HG02588 (cell line): ENCODE results near the gene CBX4.
"Not testable (repeated sequence)": the region's sequence is repeated elsewhere in the genome, so short reads cannot be mapped to it uniquely, and the experiment has no call there.

Experiments
- ATAC-seq: cut with Tn5 transposase; IDR thresholded peaks from one replicate; pipeline ENCODE4 v1.9.1; 2021; ENCODE audit warnings: mild to moderate bottlenecking, moderate library complexity; ENCODE audit not compliant: unreplicated experiment

Gene CBX4

DNA sequence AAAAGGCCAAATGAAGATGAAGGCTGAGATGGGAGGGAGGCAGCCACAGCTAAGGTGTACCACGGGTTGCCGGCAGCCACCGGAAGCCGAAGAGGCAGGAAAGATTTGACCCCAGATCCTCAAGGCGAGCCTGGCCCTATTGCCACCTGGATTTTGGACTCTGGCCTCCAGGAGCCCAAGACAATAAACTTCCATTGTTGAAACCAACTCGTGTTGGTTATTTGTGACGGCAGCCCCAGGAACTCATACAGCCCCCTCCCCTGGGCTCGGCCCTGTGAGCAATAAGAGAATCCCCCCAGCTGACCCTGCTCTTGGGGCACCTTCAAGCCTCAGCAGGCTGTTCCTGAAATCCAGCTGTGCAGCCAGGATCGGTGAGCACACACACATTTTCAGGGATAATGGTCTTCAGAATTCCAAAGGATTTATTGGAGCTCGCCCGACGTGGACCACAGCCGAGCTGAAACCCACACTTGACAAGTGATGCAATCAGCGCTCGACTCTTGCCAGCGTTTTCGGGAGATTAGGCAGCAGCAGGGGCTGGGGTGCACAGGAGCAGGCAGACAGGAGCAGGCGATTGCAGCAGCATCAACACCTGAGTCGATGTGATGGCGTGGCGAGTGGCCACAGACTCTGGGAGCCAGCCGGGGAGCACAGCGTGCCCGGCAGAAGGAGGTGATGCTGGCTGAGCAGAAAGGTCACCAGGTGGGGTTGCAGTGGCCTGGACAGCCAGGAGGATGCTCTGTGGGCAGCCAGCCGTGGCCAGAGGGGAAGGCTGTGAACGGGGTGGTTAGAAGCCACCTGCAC, 22.4 kb upstream of the CBX4 start:
- no peak for ATAC-seq

GRCh38 chr17:79859676-79860615, 20.7 kb upstream of the CBX4 start:
- ATAC-seq = no peak

DNA sequence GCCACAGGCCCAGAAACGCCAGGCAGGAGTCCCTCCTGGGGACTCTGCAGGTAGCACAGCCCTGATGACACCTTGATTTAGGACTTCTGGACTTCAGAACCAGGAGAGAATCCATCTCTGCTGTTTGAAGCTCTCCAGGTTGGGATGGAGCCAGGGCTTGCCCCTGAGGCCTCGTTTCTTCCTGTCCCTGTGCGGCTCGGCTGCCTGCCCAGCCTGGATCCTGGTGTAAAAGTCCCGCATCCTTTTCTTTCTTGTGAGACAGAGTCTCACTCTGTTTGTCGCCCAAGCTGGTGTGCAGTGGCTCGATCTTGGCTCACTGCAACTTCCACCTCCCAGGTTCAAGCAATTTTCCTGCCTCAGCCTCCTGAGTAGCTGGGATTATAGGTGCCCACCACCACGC, 17.9 kb upstream of the CBX4 start:
- no peak for ATAC-seq

DNA sequence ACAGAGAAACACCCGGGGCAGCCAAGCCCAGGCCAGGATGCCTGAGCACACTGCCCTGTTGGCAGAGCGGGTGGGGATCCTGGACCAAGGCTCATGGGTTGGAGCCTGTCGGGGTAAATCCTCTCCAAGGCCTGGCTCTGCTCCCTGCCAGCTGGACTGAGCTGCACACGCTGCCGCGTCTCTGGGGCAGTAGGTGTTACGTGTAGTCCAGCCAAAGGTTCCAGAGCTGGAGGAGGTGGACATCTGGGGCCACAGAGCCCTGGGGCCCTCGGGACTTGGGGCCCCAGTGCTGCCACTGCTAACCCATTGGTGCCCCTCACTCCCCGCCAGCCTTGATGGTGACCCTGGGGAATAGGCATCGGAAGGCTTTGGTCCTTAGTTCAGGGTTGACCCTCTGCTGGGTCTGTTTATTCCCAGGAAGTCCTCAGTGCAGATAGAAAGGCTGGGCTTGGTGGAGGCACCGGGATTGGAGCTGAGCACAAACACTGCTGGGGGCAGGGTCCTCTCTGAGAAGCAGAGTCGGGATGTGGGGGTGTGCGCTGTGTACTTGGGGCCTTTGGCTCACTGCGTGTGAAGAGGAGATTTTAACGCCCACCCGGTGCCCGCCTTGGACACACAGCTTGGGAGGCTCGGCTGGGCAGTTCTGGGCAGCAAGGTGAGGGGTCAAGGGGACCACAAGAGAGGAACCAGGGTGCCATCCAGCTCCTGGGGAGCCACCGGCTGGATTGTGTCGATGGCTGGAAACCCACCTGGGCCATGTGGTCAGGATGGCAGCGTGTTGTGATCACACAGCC, 16.3 kb upstream of the CBX4 start:
- no peak for ATAC-seq

- no peak for ATAC-seq
Observed at GRCh38 chr17:79854080-79855060, 15.1 kb upstream of the CBX4 start.

DNA sequence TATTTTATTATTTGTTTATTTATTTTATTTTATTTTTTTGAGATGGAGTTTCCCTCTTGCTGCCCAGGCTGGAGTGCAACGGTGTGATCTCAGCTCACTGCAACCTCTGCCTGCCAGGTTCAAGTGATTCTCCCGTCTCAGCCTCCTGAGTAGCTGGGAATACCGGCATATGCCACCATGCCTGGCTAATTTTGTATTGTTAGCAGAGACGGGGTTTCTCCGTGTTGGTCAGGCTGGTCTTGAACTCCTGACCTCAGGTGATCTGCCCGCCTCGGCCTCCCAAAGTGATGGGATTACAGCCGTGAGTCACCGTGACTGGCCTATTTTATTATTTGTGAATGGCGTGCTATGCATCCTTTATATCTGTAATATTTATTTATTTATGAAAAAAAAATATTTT, 13.9 kb upstream of the CBX4 start:
- not testable (repeated sequence) for ATAC-seq

DNA sequence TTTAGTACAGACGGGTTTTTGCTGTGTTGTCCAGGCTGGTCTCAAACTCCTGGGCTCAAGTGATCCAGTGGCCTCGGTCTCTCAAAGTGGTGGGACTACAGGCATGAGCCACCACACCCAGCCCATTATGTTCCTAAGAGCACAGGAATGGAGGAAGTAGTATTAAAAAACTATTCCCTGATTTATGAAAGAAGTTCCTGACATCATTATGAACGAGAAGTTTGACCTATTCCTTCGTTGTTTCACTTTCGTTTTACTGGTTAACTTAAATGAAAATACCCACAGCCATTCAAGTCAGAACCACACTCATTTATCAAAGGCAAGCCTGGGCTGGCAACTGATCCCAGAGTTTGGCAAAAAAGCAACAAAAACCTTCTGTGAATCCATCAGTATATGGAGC, 13.5 kb upstream of the CBX4 start:
- no peak for ATAC-seq

DNA sequence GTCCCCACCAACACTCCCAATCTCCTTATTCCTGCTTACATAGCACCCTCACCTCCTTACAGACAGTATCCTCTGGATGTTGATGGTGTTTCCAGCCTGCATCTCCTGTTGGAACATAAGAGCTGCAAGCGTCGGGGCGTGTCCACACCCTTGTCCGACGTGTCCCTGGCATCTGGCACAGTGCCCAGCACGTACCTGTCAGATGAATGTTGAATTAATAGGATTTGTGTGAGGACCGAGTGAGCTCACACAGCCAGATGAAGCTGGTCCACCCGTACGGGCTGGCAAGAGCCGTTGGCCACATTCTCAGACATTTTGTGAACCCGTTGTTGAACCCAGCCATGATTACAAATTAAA, 12.2 kb upstream of the CBX4 start:
- ATAC-seq = no peak

DNA sequence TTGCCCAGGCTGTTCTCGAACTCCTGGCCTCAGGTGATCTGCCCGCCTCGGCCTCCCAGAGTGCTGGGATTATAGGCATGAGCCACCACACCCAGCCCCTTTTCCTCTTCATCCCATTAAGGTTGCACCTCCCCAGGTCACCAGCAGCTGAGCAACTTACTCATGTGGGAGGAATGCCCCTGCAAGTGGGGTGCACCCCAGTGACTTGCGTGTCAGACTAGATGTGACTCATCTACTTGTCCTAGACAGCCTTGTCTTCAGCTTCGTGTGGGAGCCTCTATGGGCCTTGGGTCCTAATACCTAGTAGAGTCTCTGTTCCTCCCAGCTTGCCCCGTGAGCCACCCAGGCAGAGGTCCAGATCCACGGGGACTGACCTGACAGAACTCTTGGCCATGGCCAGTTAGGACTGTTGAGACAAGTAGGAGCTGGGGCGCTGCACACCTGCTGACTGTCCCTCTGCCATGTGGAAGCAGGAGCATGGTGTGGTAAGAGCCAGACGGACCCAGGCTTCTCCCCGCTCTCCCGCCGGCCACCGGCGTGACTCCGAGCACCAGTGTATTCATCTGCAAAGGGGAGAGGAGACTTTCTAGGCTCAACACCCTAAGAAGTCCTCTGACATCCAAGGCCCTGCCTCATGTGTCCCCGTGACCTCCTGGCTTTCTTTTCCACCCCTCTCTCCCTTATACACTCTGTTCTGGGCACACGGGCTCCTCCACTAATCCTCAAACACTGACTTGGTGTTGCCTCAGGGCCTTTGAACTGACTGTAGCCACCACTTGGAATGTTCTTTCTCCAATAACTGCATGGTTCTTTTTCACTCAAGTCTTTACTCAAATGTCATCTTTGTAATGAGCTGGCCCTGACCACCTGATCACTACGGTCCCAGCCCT, 11.6 kb upstream of the CBX4 start:
- ATAC-seq = no peak

DNA sequence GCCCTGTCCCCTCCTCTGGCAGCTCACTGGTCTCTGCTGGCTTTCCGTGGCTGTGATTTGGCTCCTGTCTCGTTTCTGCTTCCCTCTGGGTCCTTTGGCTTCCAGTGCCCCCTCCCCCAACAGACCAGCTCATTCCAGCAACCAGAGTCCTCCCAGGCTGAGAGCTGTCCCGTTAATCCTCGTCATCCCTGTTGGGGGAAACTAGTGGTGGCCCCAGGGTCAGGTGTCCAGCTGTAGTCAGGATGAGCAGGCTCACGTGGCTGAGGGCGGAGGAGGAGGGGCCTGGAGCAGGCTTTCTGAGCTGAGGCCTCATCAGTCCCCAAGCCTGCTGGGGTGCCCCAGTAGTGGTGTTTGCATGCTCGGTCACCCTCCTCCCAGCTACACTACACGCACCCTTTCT, 10.7 kb upstream of the CBX4 start:
- ATAC-seq = no peak

- no peak for ATAC-seq
Observed at GRCh38 chr17:79848370-79848766, 9.1 kb upstream of the CBX4 start.

DNA sequence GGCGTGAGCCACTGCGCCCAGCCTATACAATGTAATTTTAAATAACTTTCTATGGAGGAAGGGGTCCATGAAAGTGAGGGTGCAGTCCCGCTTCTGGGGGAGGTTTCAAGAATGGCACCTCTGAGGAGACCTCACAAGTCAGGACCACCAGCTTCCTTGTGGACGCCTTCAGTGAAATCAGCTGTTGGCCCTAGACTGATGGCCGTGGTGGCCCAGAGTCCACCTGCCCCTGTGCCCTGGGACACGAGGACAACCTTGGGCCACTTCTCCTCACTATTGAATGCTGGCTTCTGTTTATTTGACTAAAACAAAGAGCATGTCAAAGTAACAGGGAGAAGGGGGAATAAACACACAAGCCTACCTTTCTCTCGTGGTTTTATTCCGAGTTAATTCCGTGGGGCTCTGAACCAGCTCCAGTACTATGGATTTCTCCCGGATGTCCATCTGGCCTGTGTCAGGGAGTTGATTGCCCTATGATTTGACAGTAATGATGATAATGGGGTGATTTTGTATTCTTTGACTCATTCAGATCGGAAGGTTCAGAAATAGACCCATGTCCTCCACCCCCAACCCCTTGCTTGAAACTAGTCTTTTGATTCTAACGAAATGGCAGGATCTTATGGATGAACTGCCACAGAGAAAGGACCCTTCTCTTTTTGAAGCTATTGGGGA, 8.6 kb upstream of the CBX4 start:
- ATAC-seq = no peak

GRCh38 chr17:79845601-79845949, 6.3 kb upstream of the CBX4 start:
- no peak for ATAC-seq

GRCh38 chr17:79844869-79845600, 5.8 kb upstream of the CBX4 start:
- ATAC-seq = no peak

DNA sequence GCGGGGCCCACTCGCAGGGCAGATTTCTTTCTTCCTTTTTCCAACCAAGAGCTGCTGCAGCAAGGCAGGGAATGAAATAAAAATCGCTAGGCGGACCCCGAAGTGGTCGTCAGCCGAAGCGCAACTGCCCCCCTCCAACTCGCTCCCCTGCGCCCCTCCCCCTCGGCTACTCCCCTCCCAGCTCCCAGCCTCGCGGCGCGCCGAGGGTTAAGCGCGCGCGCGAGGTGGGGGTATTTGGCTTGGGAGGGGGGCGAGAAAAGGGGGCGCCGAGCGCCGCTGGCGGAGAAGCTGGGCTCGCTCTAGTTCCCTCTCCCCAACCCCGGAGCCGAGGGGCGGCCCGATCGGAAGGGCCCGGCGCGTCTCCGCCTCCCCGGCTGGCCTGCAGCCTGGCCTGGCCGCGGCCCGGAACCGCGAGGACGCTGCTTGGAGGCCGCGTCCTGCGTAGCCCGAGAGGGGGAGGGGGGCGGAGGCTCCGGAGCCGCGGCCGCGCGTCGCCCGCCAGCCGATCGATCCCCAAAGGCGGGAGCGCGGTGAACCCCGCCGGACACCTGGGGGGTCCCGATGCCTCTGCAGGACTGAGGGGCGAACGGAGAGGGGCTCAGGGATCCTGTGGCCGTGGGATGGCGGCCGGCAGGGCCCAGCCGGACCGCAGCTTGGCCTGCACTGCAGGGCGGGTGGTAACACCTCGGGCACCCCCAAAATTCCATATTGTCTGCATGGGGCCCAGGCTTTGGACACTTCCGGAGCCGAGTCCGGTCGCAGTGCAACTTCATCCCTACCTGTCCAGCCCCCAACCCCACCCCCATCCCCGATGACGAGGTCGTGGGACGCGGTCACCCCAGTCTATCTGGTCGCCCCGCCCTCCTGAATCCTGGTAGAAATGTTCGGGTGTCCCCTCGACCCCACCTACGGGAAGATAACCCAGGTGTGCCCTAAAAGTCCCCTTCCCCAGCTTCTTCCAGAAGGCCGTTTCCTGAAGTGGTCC, 4.9 kb upstream of the CBX4 start:
- no peak for ATAC-seq

- no peak for ATAC-seq
Observed at GRCh38 chr17:79843474-79843815, 4.2 kb upstream of the CBX4 start.
